Gastrocnemius medialis (tissue), 4 donors: ENCODE results near the gene BANF1. TPM values are rescaled to one million over a fixed set of nuclear protein-coding genes. Genes with fewer than 3 reads are reported as not detected.

Source experiments
- ATAC-seq, 2 donors: fragments of 150-250 bp; one replicate each; pipeline ENCODE4 v1.9.1; 2016
- DNase-seq, 2 donors: peaks; one replicate each; pipeline ENCODE4 v3.0.0-alpha.2; 2019
- H3K27ac ChIP-seq, 4 donors: fragments of 200-600 bp; sonication (generic); 1 replicate in 1 of 4; 2 replicates in 3 of 4; pipeline ENCODE4 v1.5.1; 2016 to 2018; ENCODE audit warnings: mild to moderate bottlenecking in 2 of 4, moderate library complexity in 1 of 4
- H3K27me3 ChIP-seq, 3 donors: fragments of 200-600 bp; sonication (generic) in 2 of 3; 1 replicate in 1 of 3; 2 replicates in 2 of 3; pipeline versions ENCODE4 v1.5.1 to v1.6.0; 2016 to 2019; ENCODE audit warnings: mild to moderate bottlenecking in 1 of 3, moderate library complexity in 1 of 3
- H3K36me3 ChIP-seq, 2 donors: fragments of 200-600 bp; sonication (generic) in 1 of 2; one replicate each; pipeline ENCODE4 v1.5.1; 2017 to 2018
- H3K4me1 ChIP-seq, 2 donors: fragments of 200-600 bp; sonication (generic) in 1 of 2; one replicate each; pipeline ENCODE4 v1.5.1; 2016 to 2017; ENCODE audit warnings: mild to moderate bottlenecking in 2 of 2
- H3K4me3 ChIP-seq, 4 donors: fragments of 200-600 bp; sonication (generic) in 3 of 4; 1 replicate in 1 of 4; 2 replicates in 3 of 4; pipeline ENCODE4 v1.5.1; 2016 to 2019; ENCODE audit warnings: mild to moderate bottlenecking in 2 of 4
- H3K9me3 ChIP-seq, 3 donors: fragments of 200-600 bp; sonication (generic) in 2 of 3; 1 replicate in 1 of 3; 2 replicates in 2 of 3; pipeline ENCODE4 v1.5.1; 2016 to 2019
- CTCF ChIP-seq, 5 experiments: fragments of 450-650 bp in 3 of 5; fragments of 200-600 bp in 2 of 5; sonication (generic) in 2 of 5; IDR thresholded peaks in 4 of 5; conservative IDR thresholded peaks in 1 of 5; 1 replicate in 4 of 5; 2 replicates in 1 of 5; pipeline ENCODE4 v1.5.1; 2016 to 2019; ENCODE audit warnings: antibody characterized with exemption in 5 of 5, mild to moderate bottlenecking in 3 of 5, moderate library complexity in 3 of 5
- POLR2A ChIP-seq, 2 donors: fragments of 450-650 bp; IDR thresholded peaks; one replicate each; pipeline ENCODE4 v1.6.1; 2017; ENCODE audit warnings: antibody characterized with exemption in 2 of 2, mild to moderate bottlenecking in 2 of 2, moderate library complexity in 2 of 2
- in situ Hi-C, 4 donors: fragments of 200-750 bp; cut with MboI; loops; one replicate each; pipeline versions ENCODE4 v1.15.0 to v1.8.0; 2017; ENCODE audit warnings: low sequenced_read_pairs in 4 of 4
- intact Hi-C: fragments of 100-400 bp; cut with DNase I; formaldehyde crosslinking; loops from one replicate; pipeline ENCODE4 v1.15.1; 2023; ENCODE audit warnings: low total_unique reads
- total RNA-seq, 4 donors: library from RNA; depleted of rRNA; stranded (reverse); fragments of >200 nt; gene quantifications; one replicate each; pipeline versions ENCODE4 v1.1.0 to v1.2.3, GENCODE V29; 2016

The BANF1 gene
- total RNA-seq, 4 donors from 2014 or later: 57.4 to 126 (median 72.1) TPM

- intact Hi-C loops (loop anchor here (2.0 to 5.0 kb wide), 4 partner anchors 84 to 341 kb away; partner anchors contain the start of genes C11orf68, DRAP1, FIBP and RELA), in situ Hi-C loops (no loop called here)
- peaks cover 2 to 46% of the 10 kb centered on the region in 2 donors for H3K36me3 ChIP-seq
Observed at GRCh38 chr11:66003291-66003690, 988 bp downstream of the BANF1 start.

GRCh38 chr11:66004186-66004585 lies 1.9 kb downstream of the BANF1 start:
- no peak for DNase-seq
- H3K27me3 ChIP-seq: no peaks in the 10 kb centered on the region
- H3K27ac ChIP-seq: peak overlapping the region; percentile 38 to 97 (median 40)
- H3K4me3 ChIP-seq: no peak overlapping the region
- H3K9me3 ChIP-seq: no peaks in the 10 kb centered on the region
- no peak for ATAC-seq
- peaks cover 29 to 46% of the 10 kb centered on the region in 2 donors for H3K4me1 ChIP-seq
- intact Hi-C loops: loop anchor here (5.0 kb wide), 1 partner anchor 342 kb away; the partner anchor contains the start of gene RELA
- no peak for TF ChIP-seq CTCF (IDR thresholded peaks at IDR 0.05 in 4 of 5, conservative IDR thresholded peaks at IDR 0.05 in 1 of 5)
- TF ChIP-seq POLR2A (IDR thresholded peaks at IDR 0.05): no peak
- peaks cover 2 to 37% of the 10 kb centered on the region in 2 donors for H3K36me3 ChIP-seq
- in situ Hi-C loops: no loop called here

More at GRCh38 chr11:66003291-66003690, 988 bp downstream of the BANF1 start:
- Histone ChIP-seq H3K27ac (peak overlapping the region; percentile 91 to 99 (median 97)), H3K4me3 (peak overlapping the region; percentile 80 to 97 (median 84)), H3K4me1 (peaks cover 29 to 46% of the 10 kb centered on the region in 2 donors), H3K9me3 (no peaks in the 10 kb centered on the region), H3K27me3 (no peaks in the 10 kb centered on the region)
- ATAC-seq (no peak), DNase-seq (no peak)
- TF ChIP-seq CTCF (IDR thresholded peaks at IDR 0.05 in 4 of 5, conservative IDR thresholded peaks at IDR 0.05 in 1 of 5) (no peak), POLR2A (IDR thresholded peaks at IDR 0.05) (no peak)

- in situ Hi-C loops (no loop called here), intact Hi-C loops (no loop called here)
- H3K4me3 ChIP-seq: no peak overlapping the region
- no peak for DNase-seq
- H3K27me3 ChIP-seq: peaks cover 0 to under 1% (median 0%) of the 10 kb centered on the region in 3 donors
- no peak for ATAC-seq
- TF ChIP-seq POLR2A (IDR thresholded peaks at IDR 0.05) (no peak), CTCF (IDR thresholded peaks at IDR 0.05 in 4 of 5, conservative IDR thresholded peaks at IDR 0.05 in 1 of 5) (no peak)
- H3K4me1 ChIP-seq: peaks cover 15 to 34% of the 10 kb centered on the region in 2 donors
- H3K9me3 ChIP-seq: no peaks in the 10 kb centered on the region
- H3K27ac ChIP-seq: peak overlapping the region; percentile 5 to 97 (median 47)
- peaks cover 2 to 24% of the 10 kb centered on the region in 2 donors for H3K36me3 ChIP-seq
Observed at GRCh38 chr11:66006134-66006890, 4.0 kb downstream of the BANF1 start.

- in situ Hi-C loops: no loop called here
- Histone ChIP-seq H3K9me3 (no peaks in the 10 kb centered on the region), H3K36me3 (peaks cover 2 to 24% of the 10 kb centered on the region in 2 donors), H3K4me1 (peaks cover 15 to 34% of the 10 kb centered on the region in 2 donors), H3K4me3 (no peak overlapping the region), H3K27me3 (peaks cover 3 to 5% (median 4%) of the 10 kb centered on the region in 3 donors), H3K27ac (peak overlapping the region; percentile 5 to 97 (median 47))
- TF ChIP-seq CTCF (IDR thresholded peaks at IDR 0.05 in 4 of 5, conservative IDR thresholded peaks at IDR 0.05 in 1 of 5) (no peak), POLR2A (IDR thresholded peaks at IDR 0.05) (no peak)
- ATAC-seq (no peak), DNase-seq (peak in 1 of 2 donors; percentile 51)
- intact Hi-C loops: no loop called here
Observed at GRCh38 chr11:66006891-66007176, 4.5 kb downstream of the BANF1 start.
